Esophagus muscularis mucosa (tissue), 4 donors: ENCODE data around the gene GOPC. TPM values are rescaled to one million over a fixed set of nuclear protein-coding genes. Genes with fewer than 3 reads are reported as not detected.

Experiments
- DNase-seq: peaks from one replicate; pipeline ENCODE4 v3.0.0-alpha.2; 2017; ENCODE audit errors: extremely low spot score
- H3K27ac ChIP-seq, 4 donors: fragments of 200-600 bp; sonication (generic); replicated peaks in 1 of 4; 1 replicate in 3 of 4; 2 replicates in 1 of 4; pipeline ENCODE4 v1.5.1; 2016 to 2019; ENCODE audit warnings: mild to moderate bottlenecking in 1 of 4
- H3K27me3 ChIP-seq, 4 donors: fragments of 200-600 bp; sonication (generic); one replicate each; pipeline versions ENCODE4 v1.5.1 to v1.6.0; 2016 to 2019
- H3K36me3 ChIP-seq, 4 donors: fragments of 200-600 bp; sonication (generic); one replicate each; pipeline ENCODE4 v1.5.1; 2016 to 2019
- H3K4me1 ChIP-seq, 4 donors: fragments of 200-600 bp; sonication (generic); one replicate each; pipeline ENCODE4 v1.5.1; 2016 to 2019
- H3K4me3 ChIP-seq, 4 donors: fragments of 200-600 bp; sonication (generic); 1 replicate in 2 of 4; 2 replicates in 2 of 4; pipeline ENCODE4 v1.5.1; 2016 to 2019; ENCODE audit warnings: mild to moderate bottlenecking in 4 of 4, moderate library complexity in 1 of 4
- H3K9me3 ChIP-seq, 4 donors: fragments of 200-600 bp; sonication (generic); 1 replicate in 3 of 4; 2 replicates in 1 of 4; pipeline ENCODE4 v1.5.1; 2016 to 2019
- CTCF ChIP-seq, 3 experiments: fragments of 200-600 bp in 2 of 3; fragments of 450-650 bp in 1 of 3; sonication (generic) in 2 of 3; IDR thresholded peaks; one replicate each; pipeline ENCODE4 v1.5.1; 2017 to 2019; ENCODE audit warnings: antibody characterized with exemption in 3 of 3, mild to moderate bottlenecking in 2 of 3, moderate library complexity in 1 of 3
- EP300 ChIP-seq: sonication (generic); formaldehyde crosslinking; IDR thresholded peaks from one replicate; pipeline ENCODE4 v1.6.1; 2017; ENCODE audit warnings: antibody characterized with exemption
- POLR2A ChIP-seq: fragments of 450-650 bp; IDR thresholded peaks from one replicate; pipeline ENCODE4 v1.6.1; 2017; ENCODE audit warnings: antibody characterized with exemption, moderate library complexity, mild to moderate bottlenecking, low read depth
- POLR2AphosphoS5 ChIP-seq, 2 donors: sonication (generic); formaldehyde crosslinking; IDR thresholded peaks; one replicate each; pipeline ENCODE4 v1.6.1; 2017; ENCODE audit warnings: antibody characterized with exemption in 2 of 2
- WGBS: methylation state at CpG from one replicate; pipeline ENCODE4 v1.1.5; 2018; 5-methylcytosine and 5-hydroxymethylcytosine counted together
- intact Hi-C: fragments of 100-400 bp; cut with DNase I; formaldehyde crosslinking; loops from one replicate; pipeline ENCODE4 v1.15.1; 2023
- total RNA-seq, 4 donors: library from RNA; depleted of rRNA; stranded (reverse); fragments of >200 nt; gene quantifications; one replicate each; pipeline versions ENCODE4 v1.1.0 to v1.2.1, GENCODE V29; 2016

Gene GOPC
- total RNA-seq, 4 donors from 2014 or later: 18.8 to 25.7 (median 22.8) TPM

- no peak for DNase-seq
- intact Hi-C loops: no loop called here
- 93% methylated on average over 5 of the region's 5 CpGs for WGBS
- TF ChIP-seq POLR2A (no peak), CTCF (IDR thresholded peaks at IDR 0.05) (no peak), POLR2AphosphoS5 (IDR thresholded peaks at IDR 0.05) (no peak), EP300 (no peak)
- Histone ChIP-seq H3K4me1 (no peaks in the 10 kb centered on the region), H3K27ac (no peak overlapping the region), H3K9me3 (no peaks in the 10 kb centered on the region), H3K4me3 (no peak overlapping the region), H3K27me3 (no peaks in the 10 kb centered on the region), H3K36me3 (peaks cover 4 to 69% (median 39%) of the 10 kb centered on the region in 4 donors)
Observed at GRCh38 chr6:117573006-117573680, 29.2 kb downstream of the GOPC start.

GRCh38 chr6:117568831-117569410, 33.4 kb downstream of the GOPC start:
- H3K27me3 ChIP-seq: no peaks in the 10 kb centered on the region
- no peak for DNase-seq
- intact Hi-C loops: no loop called here

GRCh38 chr6:117568247-117568646, 34.1 kb downstream of the GOPC start:
- Histone ChIP-seq H3K27ac (no peak overlapping the region), H3K27me3 (no peaks in the 10 kb centered on the region), H3K9me3 (no peaks in the 10 kb centered on the region), H3K4me1 (no peaks in the 10 kb centered on the region), H3K36me3 (peaks cover 6 to 82% (median 56%) of the 10 kb centered on the region in 4 donors), H3K4me3 (no peak overlapping the region)
- 97% methylated on average over 2 of the region's 2 CpGs for WGBS
- DNase-seq: no peak
- TF ChIP-seq EP300 (no peak), POLR2AphosphoS5 (IDR thresholded peaks at IDR 0.05) (no peak), POLR2A (no peak), CTCF (IDR thresholded peaks at IDR 0.05) (no peak)
- intact Hi-C loops: no loop called here

More at GRCh38 chr6:117568831-117569410, 33.4 kb downstream of the GOPC start:
- no peak overlapping the region for H3K27ac ChIP-seq
- no peaks in the 10 kb centered on the region for H3K9me3 ChIP-seq
- H3K4me3 ChIP-seq: no peak overlapping the region
- TF ChIP-seq EP300: no peak
- TF ChIP-seq CTCF (IDR thresholded peaks at IDR 0.05): no peak
- TF ChIP-seq POLR2A: no peak
- no peaks in the 10 kb centered on the region for H3K4me1 ChIP-seq
- peaks cover 8 to 84% (median 56%) of the 10 kb centered on the region in 4 donors for H3K36me3 ChIP-seq
- 71% methylated on average over 1 of the region's 1 CpG for WGBS

- TF ChIP-seq CTCF (IDR thresholded peaks at IDR 0.05): no peak
- TF ChIP-seq POLR2AphosphoS5 (IDR thresholded peaks at IDR 0.05): no peak
- TF ChIP-seq POLR2A: no peak
- TF ChIP-seq EP300: no peak
- intact Hi-C loops: no loop called here
- H3K4me3 ChIP-seq: no peak overlapping the region
- peaks cover 3 to 77% (median 55%) of the 10 kb centered on the region in 4 donors for H3K36me3 ChIP-seq
- H3K27ac ChIP-seq: no peak overlapping the region
- DNase-seq: no peak
- no peaks in the 10 kb centered on the region for H3K4me1 ChIP-seq
- H3K9me3 ChIP-seq: no peaks in the 10 kb centered on the region
- no peaks in the 10 kb centered on the region for H3K27me3 ChIP-seq
- 91% methylated on average over 1 of the region's 1 CpG for WGBS
Observed at GRCh38 chr6:117564681-117565080, 37.6 kb downstream of the GOPC start.
